ENCODE data around the gene GLP2R.

GLP2R gene

DNA sequence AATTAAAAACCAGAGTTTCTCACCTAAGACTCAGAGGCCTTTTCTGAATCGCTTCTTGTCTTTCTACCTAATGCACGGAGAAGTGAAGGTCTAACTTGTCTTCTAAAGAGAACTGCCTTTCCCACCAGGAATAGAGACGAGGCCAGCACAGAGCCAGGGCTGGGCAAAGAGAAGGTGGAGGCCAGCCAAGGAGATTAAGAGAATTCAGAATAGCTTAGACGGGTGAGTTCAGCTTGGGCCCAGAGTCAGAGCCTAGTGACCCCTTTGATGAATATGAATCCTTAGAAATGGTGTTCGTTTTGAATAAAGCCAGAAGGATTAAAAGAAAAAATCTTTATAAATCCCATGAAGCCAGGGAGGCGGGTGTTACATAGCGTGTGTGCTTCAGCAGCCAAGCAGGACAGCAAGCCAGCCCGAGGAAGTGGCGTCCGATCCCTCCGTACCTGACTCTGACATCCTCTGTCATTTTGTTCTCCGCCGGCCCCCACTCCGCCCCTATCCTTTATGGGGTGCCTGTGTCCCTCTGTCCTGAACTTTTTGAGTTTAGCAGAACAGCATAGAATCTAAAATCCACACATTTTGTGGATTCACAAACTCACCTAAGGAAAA lies 11.3 kb upstream of the GLP2R start:
- DNase-seq = no peak

GRCh38 chr17:9816472-9816871 lies 9.3 kb upstream of the GLP2R start:
- no peak for DNase-seq

GRCh38 chr17:9817086-9817485 lies 8.6 kb upstream of the GLP2R start:
- no peak for DNase-seq

- DNase-seq = no peak
These were observed 7.0 kb upstream of the GLP2R start for GRCh38 chr17:9818760-9819159.

DNA sequence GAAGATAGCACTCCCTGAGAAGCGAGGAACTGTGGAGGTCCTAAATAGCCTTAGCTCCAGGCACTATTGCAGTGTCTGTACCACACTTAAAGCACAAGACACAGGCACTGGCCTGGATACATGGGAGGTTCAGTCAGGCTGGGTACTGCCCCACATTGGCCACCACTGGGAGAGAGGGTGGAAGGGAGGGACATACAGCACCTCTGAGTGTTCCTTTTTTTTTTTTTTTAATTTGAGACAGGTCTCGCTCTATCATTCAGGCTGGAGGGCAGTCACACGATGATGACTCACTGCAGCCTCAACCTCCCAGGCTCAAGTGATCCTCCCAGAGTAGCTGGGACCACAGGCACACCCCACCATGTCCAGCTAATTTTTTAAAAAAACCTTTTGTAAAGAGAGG lies 5.3 kb upstream of the GLP2R start:
- DNase-seq = no peak

DNA sequence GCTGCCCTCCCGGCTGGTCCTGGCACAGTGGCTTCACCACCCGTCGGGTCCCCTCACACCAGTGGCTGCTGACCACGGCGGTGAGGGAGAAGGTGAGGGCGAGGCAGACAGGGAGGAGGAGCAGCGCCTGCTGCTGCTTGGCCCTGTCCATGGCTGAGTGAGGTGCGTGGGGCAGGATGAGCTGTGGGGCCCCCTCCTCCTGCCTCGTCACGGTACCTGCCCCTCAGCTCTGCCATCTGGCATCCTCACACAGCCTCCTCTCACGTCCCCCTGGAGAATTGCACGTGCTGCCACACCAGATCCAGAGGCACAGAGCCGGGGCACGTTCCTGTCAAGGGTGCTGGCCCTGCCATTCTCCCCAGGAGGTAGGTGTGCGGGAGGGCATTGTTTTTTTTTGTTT lies 3.8 kb upstream of the GLP2R start, which contains the start of gene GSG1L2:
GSG1L2 (minus strand) TSS at position 159 of the 400 bp plus-strand sequence; CDS start at position 151, 8 bp downstream.
- DNase-seq = no peak

GRCh38 chr17:9824094-9824493 lies 1.6 kb upstream of the GLP2R start:
- DNase-seq = no peak

GRCh38 chr17:9824797-9825338 lies 856 bp upstream of the GLP2R start:
- no peak for DNase-seq

DNA sequence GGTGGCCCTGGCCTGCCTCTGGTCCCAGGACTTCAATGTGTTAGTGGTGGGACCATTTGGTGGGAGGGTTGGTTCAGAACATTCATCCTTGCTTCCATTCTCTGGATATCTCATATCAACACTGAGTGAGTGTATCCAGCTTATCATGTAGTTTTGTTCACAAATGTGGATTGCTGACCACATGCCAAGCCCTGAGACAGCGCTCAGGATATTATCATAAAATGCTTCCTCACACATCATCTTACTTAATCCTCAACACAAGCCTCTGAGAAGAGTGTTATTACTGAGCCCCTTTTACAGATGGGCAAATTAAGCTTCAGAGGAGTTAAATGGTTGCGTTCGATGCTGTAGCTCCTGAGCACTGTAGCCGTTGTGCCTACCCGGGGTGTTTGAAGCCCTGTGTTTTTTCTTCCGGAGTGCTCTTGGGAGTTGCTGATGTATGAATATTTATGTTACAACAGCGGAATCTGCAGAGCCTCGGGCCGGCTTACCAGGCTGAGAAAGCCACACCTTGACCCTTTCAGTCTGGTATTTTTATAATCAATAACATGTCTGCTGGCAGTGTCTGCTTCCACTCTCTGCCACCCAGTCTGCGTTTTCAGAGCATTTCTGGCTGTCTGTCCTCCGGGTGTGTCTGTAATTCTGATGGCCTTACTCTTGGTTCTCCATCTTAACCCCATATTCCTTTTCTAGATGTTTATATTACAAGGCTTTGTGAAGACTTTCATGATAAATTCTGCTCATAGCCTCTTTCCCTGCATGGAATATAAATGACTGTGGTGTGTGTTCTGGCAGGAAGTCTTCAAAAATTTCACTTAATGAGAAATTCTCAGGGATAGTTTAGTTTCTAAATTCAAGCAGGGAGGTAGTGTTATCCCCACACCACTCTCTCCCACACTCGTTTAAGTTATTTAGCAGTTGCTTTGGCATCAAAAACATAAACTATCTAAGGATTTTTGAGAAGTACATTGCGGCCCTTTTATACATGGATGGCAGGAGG lies 2.9 kb downstream of the GLP2R start:
- no peak for DNase-seq

DNA sequence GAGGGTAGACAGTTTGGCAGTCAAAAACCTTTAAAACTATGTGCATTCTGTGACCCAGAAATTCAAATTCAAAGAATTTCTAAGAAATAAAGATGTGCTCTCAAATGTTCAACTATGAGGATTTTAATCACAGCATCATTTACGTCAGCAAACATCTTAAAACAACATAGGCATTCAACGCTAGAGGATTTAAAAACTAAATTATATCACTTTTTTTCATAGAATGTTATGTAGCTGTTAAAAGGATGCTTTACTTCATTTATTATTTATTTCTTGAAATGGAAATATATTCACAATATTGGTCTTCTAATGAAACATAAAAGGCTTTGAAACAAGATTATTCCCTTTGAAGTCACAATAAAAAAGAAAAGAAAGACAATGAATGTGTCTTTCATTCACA lies 3.6 kb downstream of the GLP2R start:
- no peak for DNase-seq

DNA sequence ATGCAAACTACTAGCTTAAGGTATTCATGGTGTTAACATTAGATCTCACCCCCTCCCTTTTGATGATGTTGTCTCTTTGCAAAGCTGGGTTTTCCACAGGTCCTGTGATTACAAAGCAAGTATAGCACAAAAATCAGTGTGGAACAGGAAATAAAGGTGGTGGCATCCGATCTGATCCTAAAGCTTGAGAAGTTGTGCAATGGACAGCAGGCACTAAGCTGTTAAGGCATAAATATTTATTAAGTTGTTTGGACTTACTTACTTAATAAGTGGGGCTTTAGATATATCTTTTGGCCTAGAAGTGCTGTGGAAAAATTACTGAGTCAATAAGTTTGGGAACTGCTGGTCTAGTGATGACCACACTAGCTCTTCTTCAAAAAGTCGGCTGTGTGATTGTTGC lies 5.0 kb downstream of the GLP2R start:
- no peak for DNase-seq

GRCh38 chr17:9833922-9834321 lies 8.2 kb downstream of the GLP2R start:
- DNase-seq = no peak

DNA sequence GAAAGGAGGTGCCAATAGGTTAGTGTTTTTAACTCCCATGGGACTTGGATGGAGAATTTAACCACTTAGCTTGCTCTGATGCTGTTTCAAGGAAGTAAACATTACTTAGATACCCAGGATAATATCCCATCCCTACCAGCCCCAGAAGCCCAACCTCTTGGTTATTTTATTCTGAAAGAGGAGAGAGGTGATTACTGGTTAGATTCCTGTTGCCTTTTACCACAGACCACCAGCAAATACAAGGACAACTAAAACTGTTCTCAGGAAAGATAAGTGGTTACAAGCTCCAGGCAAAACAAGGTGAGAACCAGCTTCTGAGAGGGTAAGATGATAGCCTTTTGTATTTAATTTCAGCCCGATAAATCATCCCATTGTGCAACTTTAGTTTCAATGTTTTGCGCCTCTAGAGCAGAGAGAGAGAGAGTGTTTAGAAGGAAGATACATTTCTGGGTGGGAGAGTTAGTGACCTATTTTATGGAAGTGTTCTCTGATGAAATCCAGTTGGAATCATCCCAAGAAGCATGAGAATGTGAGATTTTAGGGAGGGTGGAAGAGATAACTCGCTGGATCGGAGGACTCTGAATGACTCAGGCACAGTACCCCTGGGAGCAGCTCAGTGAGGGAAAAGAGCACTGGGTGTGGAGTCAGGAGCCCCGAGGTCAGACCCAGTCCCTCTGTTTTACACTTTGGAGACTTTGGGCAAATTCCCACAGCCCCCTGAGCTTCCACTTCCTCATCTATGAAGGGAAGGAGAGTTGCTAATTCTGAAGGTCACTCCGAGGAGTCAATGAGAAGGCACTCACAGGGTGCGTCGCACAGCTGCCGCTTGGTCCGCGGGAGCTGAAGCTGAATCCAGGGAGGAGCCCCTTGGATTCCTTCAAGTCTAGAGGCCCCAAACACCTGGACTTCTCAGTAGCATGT lies 12.1 kb downstream of the GLP2R start:
- no peak for DNase-seq

DNA sequence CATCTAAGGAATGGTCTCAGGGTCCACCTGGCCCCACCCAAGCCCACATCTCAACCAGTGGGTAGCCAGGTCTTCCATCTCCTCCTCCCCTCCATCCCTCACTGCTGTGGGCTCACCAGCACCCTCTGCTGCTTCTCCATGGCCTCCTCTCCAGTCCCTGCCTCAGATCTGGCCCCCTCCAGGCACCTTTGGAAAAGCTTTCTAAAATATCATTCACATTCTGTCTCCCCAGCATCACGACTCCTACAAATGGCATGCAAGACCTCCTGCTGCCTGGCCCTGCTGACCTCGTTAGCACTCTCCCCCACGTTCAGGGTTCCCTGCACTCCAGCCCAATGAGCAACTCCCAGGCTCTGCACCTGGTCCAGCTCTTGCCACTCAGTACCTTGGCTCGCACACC lies 13.7 kb downstream of the GLP2R start:
- DNase-seq = no peak

GRCh38 chr17:9842057-9842758 lies 16.5 kb downstream of the GLP2R start:
- no peak for DNase-seq

DNA sequence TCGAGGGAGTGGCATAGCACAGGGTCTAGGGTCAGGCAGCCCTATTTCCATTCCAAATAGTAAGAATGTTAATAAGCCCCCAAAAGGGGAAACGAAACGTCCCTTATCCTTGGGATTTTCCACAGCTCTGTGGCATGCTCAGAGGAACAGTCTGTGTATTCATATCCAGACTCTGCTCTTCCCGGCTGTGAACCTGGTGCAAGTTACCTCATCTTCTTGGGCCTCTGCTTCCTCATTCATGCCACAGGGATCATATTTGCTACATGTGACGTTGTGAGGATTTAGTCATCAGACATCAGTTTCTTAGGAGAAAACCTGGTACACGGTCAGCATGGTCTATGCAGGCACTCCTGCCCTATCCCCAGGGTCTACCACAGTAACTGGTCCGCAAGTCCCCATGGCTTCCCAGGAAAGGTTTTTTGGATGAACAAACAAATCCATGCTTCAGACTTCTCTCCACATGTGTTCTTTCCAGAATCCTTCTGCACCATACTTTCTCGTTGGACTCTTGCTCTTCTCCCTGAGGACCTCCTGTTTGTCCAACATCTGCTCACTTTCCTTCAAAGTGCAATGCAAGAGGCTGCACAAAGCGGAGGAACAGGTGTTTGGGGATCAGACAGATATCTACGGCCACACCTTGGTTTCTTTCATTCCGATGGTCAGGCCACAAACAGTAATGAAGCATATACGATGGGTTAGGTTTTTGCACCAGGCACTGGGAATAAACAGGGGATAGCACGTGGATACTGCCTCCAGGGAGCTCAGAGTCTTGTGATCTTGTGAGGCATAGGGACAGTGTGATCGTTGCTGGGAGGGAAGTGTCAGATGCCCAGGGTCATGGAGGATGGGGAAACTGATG lies 17.7 kb downstream of the GLP2R start:
- no peak for DNase-seq

DNA sequence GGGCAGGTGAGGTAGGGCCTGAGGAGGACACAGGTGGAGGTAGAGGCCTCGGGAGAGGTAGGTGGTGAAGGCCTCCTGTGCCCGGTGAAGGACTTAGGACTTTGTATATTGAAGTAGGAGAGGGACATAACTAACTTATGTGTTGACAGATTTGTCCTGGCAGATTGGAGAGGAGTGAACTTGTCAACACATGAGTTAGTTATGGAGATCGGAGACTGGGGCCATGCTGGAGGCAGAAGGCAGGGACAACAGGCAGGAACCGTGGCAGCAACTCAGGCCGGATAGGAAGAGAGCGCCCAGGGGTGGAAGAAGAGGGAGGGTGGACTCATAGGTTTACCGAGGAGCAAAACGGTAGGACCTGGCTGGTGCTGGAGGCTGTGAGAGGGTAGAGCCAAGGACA lies 18.4 kb downstream of the GLP2R start:
- no peak for DNase-seq

DNA sequence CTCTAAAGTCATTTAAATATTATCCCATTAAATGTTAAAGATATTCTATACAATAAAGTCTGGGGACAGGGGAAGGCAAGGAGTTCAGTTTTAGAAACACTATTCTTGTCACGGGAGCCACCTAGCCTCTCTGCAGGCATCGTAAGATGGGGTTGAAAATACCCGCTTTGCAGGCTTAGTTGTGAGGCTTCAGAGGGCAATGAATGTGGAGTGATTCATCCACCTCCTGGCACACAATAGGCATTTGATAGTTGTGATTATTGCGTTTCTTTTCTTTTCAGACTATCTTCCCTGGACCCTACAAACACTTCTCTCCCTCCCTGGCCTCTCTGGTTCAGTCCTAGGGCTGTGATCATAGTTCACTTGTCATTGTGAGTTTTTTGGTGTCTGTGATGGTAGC lies 19.6 kb downstream of the GLP2R start:
- no peak for DNase-seq

GRCh38 chr17:9850151-9850550 lies 24.4 kb downstream of the GLP2R start:
- no peak for DNase-seq

DNA sequence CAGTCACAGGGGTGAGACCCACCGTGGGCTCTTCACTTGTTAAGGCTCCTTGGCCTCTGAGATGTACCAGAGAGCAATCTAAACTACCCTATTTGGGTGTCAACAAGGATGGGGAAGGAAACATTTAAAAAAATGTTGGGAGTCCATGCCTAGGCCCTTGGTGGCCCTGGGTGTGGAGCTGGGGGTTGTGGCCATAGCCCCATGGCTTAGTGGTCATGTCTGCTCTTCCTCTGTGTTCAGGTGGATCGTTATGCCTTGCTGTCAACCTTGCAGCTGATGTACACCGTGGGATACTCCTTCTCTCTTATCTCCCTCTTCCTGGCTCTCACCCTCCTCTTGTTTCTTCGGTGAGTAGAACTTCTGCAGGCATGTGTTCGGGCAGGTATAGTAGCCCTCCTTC lies 28.5 kb downstream of the GLP2R start:
- DNase-seq = no peak

DNA sequence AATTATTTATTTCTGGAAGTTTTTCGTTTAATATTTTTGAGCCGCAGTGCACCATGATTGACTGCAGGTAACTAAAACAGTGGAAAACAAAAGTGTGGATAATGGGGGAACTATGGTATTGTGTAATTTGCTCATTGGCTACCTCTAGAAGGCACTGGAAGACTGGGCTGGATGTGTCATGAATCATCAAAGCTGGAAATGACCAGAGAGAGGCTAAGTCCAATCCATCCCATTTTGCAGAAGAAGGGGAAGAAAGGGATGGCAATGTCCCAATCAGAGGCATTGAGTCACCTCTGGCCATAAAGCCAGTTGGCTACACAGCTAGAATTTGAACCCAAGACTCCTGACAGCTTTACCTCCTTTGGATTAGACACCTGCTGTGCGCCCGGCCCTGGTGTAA lies 29.3 kb downstream of the GLP2R start:
- no peak for DNase-seq

Data from CD4-positive, alpha-beta T cell treated with Interleukin-10 for 1 hour (primary cell).